ENCODE measurements around the gene NANOS1.

NANOS1 gene

DNA sequence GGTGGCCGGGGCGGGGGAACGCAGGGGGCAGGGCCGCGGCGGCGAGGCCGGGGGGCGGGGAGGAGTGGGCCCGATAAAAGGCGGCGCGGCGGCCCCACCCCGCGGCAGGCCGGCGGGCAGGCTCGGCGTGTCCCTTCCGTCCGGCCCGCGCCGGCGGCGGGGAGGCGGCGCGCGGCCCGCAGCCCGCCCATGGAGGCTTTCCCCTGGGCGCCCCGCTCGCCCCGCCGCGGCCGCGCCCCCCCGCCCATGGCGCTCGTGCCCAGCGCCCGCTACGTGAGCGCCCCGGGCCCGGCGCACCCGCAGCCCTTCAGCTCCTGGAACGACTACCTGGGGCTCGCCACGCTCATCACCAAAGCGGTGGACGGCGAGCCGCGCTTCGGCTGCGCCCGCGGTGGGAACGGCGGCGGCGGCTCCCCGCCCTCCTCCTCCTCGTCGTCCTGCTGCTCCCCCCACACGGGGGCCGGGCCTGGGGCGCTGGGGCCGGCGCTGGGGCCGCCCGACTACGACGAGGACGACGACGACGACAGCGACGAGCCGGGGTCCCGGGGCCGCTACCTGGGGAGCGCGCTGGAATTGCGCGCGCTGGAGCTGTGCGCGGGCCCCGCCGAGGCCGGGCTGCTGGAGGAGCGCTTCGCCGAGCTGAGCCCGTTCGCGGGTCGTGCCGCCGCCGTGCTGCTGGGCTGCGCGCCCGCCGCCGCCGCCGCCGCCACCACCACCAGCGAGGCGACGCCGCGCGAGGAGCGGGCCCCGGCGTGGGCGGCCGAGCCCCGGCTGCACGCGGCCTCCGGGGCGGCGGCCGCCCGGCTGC is at the start of gene NANOS1:
TSS of gene NANOS1 (plus strand) at position 102 of the 808 bp plus-strand sequence. CDS start at position 190, 88 bp downstream.
- peak in 2 of 6 experiments; percentile 23 to 26 for DNase-seq

- no peak for DNase-seq
Measured at GRCh38 chr10:118980135-118980865, 49.2 kb upstream of the NANOS1 start.

GRCh38 chr10:118980870-118981269 is 48.6 kb upstream of the NANOS1 start:
- no peak for DNase-seq

GRCh38 chr10:118981946-118982345 is 47.6 kb upstream of the NANOS1 start:
- DNase-seq: no peak

DNA sequence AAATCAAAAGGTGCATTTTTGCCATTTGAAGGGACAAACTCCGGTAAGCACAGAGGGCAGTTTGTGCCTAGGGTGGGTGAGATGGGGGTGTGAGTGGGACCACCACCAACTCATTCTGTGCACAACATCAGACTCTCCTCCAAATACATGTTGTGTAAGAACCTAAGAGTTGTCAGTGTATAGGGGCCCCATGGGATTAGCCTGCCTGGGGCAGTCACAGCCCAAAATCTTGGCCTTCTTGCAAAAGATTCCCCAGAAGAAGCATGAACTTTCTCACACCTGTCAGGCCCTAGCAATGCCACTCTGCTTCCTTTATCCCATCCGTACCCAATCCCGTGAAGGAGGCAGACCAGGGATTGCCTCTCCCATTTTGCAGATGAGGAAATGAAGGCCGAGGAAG is 47.1 kb upstream of the NANOS1 start:
- DNase-seq: no peak

DNA sequence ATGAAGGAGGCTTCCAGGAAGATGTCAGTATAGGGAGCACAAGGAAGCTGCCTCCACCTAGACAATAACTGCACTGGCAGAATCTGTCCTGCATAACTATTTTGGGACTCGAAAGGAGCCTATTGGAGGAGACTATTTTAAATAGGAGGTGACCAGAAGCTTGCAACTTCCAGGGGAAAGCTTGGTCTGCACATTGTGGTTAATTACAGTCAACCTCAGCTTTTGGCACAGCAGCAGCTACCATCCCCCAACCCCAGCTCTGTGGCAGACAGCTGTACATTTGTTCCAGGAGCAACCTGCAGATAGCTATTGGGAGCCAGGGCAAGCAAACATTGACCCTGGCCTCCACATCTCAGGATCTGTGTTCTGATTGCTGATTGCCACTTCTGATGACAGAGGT is 46.3 kb upstream of the NANOS1 start:
- no peak for DNase-seq

DNA sequence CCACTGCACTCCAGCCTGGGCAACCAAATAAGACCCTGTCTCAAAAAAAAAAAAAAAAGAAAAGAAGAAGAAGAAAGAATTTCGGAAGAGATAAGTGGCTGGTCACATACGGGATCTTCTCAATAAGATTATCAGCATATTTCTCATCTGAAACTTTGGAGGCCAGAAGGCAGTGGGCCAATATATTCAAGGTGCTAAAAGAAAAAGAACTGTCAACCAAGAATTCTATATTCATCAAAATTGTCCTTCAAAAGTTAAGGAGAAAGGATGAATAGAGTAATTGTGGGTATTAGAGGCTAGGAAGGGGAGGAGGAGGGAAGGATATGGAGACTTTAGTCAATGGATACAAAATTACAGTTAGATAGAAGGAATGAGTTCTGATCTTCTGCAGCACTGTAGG is 43.9 kb upstream of the NANOS1 start:
- DNase-seq: no peak

GRCh38 chr10:118986815-118987790 is 42.4 kb upstream of the NANOS1 start:
- DNase-seq: no peak

DNA sequence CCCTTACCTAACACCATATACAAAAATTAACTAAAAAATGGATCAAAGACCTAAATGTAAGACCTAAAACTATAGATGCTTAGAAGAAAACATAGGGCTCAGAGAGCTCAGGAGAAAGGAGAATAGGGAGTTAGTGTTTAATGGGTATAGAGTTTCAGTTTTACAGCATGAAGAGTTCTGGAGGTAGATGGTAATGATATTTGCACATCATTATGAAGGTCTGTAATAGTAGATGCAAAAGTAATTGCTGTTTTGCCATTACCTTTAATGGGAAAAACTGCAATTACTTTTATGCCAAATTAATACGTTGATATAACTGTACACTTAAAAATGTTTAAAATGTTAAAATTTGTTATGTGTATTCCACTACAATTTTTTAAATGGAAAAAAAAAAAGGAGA is 39.2 kb upstream of the NANOS1 start:
- no peak for DNase-seq

DNA sequence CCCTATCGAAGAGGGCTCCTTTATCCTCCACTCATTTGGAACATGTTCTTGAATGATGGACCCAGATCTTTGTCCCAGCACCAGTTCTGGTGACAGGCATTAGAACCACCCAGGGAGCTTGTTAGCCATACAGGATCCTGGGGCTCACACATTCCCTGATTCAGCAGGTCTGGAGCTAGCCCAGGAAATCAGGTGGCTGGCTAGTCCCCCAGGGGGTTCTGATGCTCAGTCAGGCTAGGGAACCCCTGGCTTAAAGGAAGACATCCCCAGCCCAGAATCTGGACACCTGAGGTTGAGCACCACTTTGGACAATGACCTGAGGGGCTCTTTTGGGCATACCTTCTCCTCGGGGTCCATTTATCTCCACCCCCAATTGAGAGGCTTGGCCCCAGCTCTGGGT is 37.0 kb upstream of the NANOS1 start:
- no peak for DNase-seq

- DNase-seq: no peak
Measured at GRCh38 chr10:118993214-118993613, 36.3 kb upstream of the NANOS1 start.

- DNase-seq: no peak
Measured at GRCh38 chr10:118994321-118994720, 35.2 kb upstream of the NANOS1 start.

DNA sequence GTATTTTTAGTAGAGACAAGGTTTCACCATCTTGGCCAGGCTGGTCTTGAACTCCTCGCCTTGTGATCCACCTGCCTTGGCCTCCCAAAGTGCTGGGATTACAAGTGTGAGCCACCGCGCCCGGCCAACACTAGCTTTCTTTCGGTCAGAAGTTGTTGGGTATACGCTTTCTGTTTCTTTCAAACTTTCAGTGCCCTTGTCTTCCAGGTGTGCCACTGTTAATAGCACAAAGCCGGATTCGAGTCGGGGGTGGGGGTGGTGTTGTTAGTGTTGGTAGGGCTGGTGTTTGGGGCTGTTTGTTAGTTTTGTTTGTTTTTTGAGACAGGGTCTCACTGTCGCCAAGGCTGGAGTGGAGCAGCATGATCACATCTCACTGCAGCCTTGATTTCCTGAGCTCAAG is 33.8 kb upstream of the NANOS1 start:
- DNase-seq: no peak

- DNase-seq: no peak
Measured at GRCh38 chr10:118997379-118997778, 32.1 kb upstream of the NANOS1 start.

GRCh38 chr10:118998183-118998582 is 31.3 kb upstream of the NANOS1 start:
- DNase-seq: no peak

- no peak for DNase-seq
Measured at GRCh38 chr10:119001717-119002500, 27.6 kb upstream of the NANOS1 start.

DNA sequence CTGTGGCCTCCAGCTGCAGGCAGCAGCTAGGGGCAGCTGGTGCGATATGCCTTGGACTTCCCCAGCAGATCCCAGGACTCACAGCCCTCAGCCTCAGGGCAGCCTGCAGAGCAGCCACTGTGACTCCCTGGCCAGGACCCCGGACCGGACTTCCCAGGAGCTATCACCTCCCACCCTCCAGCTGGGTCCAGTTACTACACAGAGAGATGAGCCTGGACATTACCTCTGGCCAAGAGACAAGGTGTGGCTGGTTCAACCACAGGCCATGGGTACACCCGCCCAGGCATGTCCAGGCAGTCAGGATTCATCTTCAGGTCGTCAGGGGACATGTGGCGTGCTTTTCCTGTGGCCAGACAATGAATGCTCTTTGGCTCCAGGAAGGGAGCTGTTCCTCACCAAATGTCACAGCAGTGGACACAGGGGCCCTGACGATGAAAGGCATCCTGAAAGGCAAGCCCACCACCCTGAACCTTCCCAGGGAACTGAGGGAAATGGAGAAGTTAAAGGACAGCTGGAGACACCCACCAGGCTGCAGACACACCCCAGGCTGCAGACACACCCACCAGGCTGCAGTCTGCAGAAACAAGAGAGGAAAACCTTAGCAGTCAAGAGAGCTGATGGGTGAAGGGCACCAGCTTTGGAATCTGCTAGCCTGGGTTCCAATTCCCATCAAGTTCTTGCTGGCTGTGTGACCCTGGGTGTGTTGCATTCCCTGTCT is 25.8 kb upstream of the NANOS1 start:
- DNase-seq: no peak

GRCh38 chr10:119005362-119006043 is 24.0 kb upstream of the NANOS1 start:
- no peak for DNase-seq

DNA sequence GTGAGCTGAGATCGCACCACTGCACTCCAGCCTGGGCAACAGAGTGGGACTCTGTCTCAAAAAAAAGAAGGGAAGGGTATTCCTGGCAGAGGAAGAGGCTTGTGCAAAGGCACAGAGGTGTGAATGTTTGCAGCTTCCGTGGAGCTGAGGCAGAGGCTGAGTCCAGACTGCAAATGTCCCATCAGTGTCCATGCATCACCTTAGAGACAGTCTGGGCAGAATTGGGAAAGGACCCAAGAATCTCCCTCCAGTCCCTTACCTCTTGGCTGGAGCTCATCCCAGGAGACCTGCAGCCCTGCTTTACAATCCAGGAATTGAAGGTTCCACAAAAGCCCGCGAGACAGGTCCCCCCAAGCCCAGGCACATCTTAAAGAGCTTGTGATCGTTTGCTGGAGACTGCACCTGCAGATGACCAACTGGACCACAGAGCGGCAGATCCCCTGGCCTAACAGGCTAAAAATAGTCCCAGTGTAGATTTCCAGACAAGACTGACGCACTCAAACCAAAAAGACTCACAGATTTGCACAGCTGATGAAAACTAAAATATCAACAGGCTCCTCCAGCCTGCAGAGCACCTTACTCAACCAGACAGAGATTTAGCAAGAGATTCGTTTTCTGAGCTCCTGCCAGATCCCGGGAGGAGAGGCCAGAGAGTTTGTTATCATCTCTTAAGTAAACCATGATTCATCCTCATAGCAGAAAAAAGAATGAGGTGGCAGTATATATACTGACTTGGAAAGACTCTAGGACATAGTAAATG is 22.9 kb upstream of the NANOS1 start:
- no peak for DNase-seq

- DNase-seq: no peak
Measured at GRCh38 chr10:119007211-119007574, 22.3 kb upstream of the NANOS1 start.

All from stimulated activated naive CD4-positive, alpha-beta T cell (primary cell).